RWPE1 (cell line): ENCODE data around the gene CD302.

ENCODE experiments used
- CTCF ChIA-PET: fragments of 350-600 bp; sonication (Branson Sonifier 250); formaldehyde crosslinking; extraction: SDS; loops from one replicate; lab custom pipeline; 2021; lab: Yijun Ruan, JAX
- POLR2A ChIA-PET: fragments of 400-600 bp; formaldehyde crosslinking; extraction: SDS; loops from one replicate; lab custom pipeline; 2020; ENCODE audit warnings: antibody characterized with exemption; ENCODE audit not compliant: low non-redundant PET; lab: Yijun Ruan, JAX
- DNase-seq: peaks from one replicate; pipeline ENCODE4 v3.0.0; 2012; ENCODE audit warnings: low spot score
- H3K27ac ChIP-seq: fragments of 450-650 bp; 2 replicates; pipeline ENCODE4 v1.5.1; 2017
- TF ChIP-seq, protein P1 (sequence below): fragments of 450-650 bp; conservative IDR thresholded peaks from 2 replicates; pipeline ENCODE4 v1.5.1; 2017; ENCODE audit warnings: low read depth, mild to moderate bottlenecking

The CD302 gene

DNA sequence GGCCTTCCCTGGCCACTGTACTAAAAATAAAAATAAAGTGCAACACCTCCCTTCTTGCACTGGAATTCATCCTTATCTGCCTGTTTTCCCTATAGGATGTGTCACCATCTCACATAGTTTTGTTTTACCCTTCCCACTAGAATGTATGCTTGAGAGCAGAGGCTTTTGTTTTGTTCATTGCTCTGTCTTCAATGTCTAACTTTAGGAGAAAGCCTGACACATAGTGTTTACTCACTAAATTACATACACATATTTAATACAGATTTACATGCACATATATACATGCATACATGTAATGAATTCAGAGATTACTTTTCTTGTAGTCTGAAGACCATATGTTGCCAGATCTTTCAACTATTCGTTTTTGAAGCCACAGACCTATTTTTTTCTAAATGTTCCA, 23.0 kb downstream of the CD302 start:
- ChIA-PET POLR2A (no interaction called here), CTCF (interaction anchor here (0.9 kb wide), 1 partner anchor 8 kb away, joined by 3 read pairs; no protein-coding TSS in a partner anchor)
- TF ChIP-seq, protein P1, sequence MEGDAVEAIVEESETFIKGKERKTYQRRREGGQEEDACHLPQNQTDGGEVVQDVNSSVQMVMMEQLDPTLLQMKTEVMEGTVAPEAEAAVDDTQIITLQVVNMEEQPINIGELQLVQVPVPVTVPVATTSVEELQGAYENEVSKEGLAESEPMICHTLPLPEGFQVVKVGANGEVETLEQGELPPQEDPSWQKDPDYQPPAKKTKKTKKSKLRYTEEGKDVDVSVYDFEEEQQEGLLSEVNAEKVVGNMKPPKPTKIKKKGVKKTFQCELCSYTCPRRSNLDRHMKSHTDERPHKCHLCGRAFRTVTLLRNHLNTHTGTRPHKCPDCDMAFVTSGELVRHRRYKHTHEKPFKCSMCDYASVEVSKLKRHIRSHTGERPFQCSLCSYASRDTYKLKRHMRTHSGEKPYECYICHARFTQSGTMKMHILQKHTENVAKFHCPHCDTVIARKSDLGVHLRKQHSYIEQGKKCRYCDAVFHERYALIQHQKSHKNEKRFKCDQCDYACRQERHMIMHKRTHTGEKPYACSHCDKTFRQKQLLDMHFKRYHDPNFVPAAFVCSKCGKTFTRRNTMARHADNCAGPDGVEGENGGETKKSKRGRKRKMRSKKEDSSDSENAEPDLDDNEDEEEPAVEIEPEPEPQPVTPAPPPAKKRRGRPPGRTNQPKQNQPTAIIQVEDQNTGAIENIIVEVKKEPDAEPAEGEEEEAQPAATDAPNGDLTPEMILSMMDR, result no peak
- DNase-seq, result no peak
- H3K27ac ChIP-seq, result no peak overlapping the region

DNA sequence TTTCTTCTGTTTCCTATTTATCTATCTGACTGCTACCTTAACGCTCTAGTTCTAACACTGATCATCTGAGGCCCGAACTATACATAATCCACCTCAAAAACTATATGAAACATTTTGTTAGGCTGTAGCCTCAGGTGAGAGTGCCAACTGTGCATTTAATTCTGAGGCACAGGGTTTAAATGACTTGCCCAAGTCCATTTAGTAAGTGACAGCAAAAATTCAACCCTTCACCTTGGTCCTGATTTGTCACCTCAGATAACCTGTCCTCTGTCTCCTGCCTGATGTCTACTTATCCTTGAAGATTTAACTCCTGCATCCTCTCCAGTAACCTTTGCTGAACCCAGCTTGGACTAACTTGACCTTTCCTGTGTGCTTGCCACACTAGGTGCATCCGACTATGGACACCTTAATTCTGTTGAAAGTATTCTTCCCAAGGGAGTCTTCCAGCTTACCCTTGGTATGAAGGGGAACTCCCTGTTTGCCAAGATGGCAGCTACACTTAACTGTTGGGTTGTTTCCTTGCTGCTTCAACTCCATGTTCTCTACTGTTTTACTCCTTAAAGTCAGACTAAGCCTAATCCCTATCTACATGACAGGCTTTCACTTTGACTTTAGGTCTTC, 23.5 kb downstream of the CD302 start:
- DNase-seq, result no peak
- TF ChIP-seq, protein P1, result no peak
- ChIA-PET CTCF (interaction anchor here (0.6 kb wide), 1 partner anchor 468 kb away, joined by 3 read pairs; no protein-coding TSS in a partner anchor), POLR2A (no interaction called here)
- no peak overlapping the region for H3K27ac ChIP-seq

DNA sequence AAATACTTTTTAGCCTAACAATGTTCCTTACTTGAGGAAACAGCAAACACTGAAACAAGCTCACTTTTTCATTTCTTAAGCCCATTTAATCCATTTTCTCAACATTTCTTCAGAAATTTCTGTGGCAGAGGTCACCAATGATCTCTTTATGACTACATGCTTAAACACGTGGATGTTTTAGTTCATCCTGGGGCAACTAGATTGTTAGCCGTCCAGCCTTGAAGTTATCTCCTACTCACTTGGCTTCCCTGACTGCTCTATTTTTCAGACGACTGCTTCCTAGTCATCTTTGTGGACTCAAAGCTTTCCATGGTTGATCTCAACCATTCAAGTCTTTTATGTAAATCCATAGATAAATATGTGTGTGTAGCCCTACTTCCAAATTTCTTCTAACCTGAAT, 24.1 kb downstream of the CD302 start:
- DNase-seq, result no peak
- CTCF ChIA-PET, result interaction anchor here (0.6 to 0.7 kb wide), 3 partner anchors 15 to 1291 kb away, joined by 3 to 4 read pairs (median 3); no protein-coding TSS in a partner anchor

DNA sequence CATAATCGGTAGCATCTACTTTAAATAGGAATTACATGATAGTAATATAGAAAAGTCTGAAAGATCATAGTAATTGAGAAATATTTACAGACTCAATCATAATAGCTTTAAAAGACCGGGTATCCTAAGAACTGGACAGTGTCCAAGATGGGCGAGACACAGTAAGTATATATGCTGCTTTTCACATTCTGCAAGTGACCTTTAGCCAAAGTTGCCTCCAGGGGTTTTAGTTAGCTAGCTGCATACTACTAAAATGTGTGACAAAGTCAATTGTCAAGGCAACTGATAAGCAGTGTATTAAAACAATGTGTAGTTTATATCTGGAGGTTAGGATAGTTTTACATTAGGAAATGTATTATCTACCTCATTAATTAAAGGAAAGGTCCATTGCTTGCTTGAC, 24.6 kb downstream of the CD302 start:
- CTCF ChIA-PET, result interaction anchor here (0.5 to 0.7 kb wide), 3 partner anchors 14 to 1292 kb away, joined by 3 to 4 read pairs (median 4); no protein-coding TSS in a partner anchor
- DNase-seq, result no peak
- POLR2A ChIA-PET, result no interaction called here
- H3K27ac ChIP-seq, result no peak overlapping the region
- TF ChIP-seq, protein P1, result no peak

More for the DNA sequence above, 24.1 kb downstream of the CD302 start:
- POLR2A ChIA-PET, result no interaction called here
- TF ChIP-seq, protein P1, result no peak
- no peak overlapping the region for H3K27ac ChIP-seq

DNA sequence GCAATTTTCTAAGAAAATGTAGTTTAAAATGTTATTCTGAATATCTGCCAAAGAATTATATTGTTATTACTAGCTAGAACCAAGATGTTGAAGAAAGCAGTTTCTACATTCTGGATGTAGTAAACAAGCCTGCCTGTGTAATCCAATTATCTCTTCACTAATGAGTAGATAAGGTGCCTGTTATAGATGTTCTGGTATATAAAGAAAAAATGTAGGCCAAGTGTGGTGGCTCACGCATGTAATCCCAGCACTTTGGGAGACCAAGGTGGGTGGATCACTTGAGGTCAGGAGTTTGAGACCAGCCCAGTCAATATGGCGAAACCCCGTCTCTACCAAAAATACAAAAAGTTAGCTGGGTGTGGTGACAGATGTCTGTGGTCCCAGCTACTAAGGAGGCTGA, 28.9 kb downstream of the CD302 start:
- no peak for DNase-seq
- H3K27ac ChIP-seq, result no peak overlapping the region
- TF ChIP-seq, protein P1, result no peak
- ChIA-PET POLR2A (no interaction called here), CTCF (no interaction called here)

DNA sequence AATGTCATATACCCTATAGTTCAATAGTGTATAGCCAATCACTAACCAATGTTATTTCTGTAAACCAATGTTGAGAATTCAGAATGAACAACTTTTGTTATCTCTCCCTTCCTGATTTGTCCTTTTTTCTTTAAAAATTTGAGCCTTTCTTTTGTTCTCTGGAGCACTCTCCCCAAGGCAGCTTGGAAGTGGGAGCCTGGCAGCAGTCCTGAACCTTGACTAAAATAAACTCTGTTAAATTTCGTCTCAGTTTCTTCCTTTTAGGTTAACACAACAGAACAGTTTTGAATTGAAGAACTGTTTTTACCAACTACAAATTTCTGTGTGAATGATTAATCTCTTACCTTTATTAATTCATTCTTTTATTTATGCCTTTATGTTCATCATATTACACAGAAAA, 35.9 kb downstream of the CD302 start:
- DNase-seq, result no peak
- TF ChIP-seq, protein P1, result no peak
- CTCF ChIA-PET, result interaction anchor here (0.9 kb wide), 1 partner anchor 9 kb away, joined by 3 read pairs; no protein-coding TSS in a partner anchor
- H3K27ac ChIP-seq, result no peak overlapping the region
- POLR2A ChIA-PET, result no interaction called here
